ENCODE measurements around the gene MPG.

DNA sequence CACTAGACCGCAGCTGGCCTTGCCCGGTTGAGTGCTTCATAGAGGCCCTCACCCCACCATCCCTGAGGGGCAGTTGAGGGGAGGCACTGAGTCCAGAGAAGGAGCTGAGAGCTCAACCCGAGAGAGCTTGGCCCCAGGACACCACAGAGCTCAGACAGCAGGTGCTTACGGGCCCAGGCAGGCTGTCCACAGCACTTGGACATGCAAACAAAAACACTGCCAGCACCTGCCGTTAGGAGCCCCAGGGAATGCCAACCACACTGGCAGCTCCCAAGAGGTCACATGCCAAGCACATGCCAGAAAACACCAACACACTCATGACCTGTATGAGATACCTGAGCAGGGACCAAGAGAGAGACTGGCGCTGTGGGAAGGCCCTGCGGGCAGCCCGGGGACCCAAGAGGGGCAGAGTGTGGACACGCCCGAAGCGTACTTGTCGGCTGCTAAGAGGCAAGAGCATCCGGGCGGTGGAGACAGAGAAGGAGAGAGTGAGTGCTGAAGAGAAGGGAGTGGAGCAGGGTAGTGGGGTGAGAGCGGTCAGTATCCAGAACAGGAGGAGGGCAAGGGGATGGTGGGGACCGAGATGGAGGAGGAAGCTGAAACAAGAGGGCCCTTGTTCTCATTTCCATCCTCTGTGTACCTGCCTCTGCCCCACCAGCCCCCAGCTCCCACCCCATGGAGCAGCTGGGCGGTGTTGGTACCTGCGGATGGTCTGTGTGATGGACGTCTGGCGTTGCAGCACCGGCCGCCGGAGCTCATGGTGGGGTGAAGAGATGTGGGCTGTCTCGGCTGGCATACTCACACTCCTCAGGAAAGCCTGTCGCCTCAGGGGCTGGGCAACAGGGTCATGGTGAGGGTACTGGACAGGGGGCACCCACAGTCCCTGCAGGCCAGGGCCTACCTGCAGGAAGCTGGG lies 13.8 kb upstream of the MPG start:
- TF ChIP-seq POLR2A (IDR thresholded peaks at IDR 0.05) = no peak
- no peak for TF ChIP-seq EP300 (IDR thresholded peaks at IDR 0.05)

Data from sigmoid colon (tissue), 4 donors.